ENCODE results near the gene SMAD4. TPM values are rescaled to one million over a fixed set of nuclear protein-coding genes. Genes with fewer than 3 reads are reported as not detected.
"Not testable (repeated sequence)": the region's sequence is repeated elsewhere in the genome, so short reads cannot be mapped to it uniquely, and the experiment has no call there.

SMAD4 gene
- total and polyA plus RNA-seq, 2 of the 8 experiments (the other 6 are each of a cell fraction or from before 2014, with no cell fraction given): 86.5 to 139 TPM

DNA sequence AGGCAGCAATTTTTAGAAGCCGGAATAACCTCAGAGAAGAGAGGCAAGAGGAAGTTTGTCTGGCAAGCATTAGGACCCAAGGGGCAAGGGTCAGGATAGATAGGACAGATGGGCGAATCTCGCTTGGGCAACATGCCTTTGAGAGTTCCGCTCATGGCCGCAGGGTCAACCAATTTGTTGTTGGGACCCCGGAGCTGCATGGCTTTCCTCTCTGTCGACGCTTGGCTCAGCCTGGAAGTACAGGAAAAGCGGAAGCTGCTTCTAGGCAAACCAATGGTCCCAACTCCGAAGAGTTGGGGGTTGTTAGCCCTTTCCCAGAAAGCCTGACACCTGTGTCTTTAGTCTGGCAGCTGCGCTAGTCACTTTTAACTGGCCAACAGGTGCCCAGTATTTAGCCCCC is 89.5 kb downstream of the SMAD4 start:
- WGBS, 2 experiments (ENCODE audit: extremely low coverage in 1 of 2, insufficient coverage in 1 of 2, insufficient read length in 1 of 2, insufficient replicate concordance in 2 of 2, low coverage in 1 of 2, low lambda C conversion rate in 2 of 2, missing lambda C conversion rate in 1 of 2): 96% methylated on average over 9 of the region's 11 CpGs; no CpG with 5 or more reads in 1 of the 2 experiments
- not testable (repeated sequence) for H2BK20ac ChIP-seq (ENCODE audit: low read length); H2BK120ac ChIP-seq (replicated peaks; ENCODE audit: low read depth, low read length)

DNA sequence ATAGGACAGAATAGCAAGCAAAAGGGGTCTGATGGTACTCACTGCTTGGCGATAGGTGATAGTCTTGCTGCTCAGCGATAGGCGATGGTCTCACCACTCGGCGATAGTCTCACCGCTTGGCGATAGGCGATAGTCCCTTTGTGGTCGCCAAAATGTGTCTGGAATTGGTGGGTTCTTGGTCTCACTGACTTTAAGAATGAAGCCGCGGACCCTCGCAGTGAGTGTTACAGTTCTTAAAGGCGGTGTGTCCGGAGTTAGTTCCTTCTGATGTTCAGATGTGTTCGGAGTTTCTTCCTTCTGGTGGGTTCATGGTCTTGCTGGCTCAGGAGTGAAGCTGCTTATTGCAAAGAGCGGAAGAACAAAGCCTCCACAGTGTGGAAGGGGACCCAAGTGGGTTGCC is 90.0 kb downstream of the SMAD4 start:
- not testable (repeated sequence) for FAIRE-seq; H2BK15ac ChIP-seq (ENCODE audit: low read length); H3K4me1 ChIP-seq (replicated peaks in 1 of 4; ENCODE audit: control insufficient read depth in 3 of 4, insufficient read depth in 4 of 4, low read length in 3 of 4); H3K23ac ChIP-seq (ENCODE audit: insufficient read length); H3K56ac ChIP-seq (replicated peaks; ENCODE audit: insufficient read length, low read depth, low read length); H3K36me3 ChIP-seq (ENCODE audit: control insufficient read depth in 2 of 4, insufficient read depth in 4 of 4, low read length in 3 of 4); H3K4me3 ChIP-seq (ENCODE audit: extremely low read depth in 1 of 4, insufficient read depth in 2 of 4, low read depth in 3 of 4, low read length in 4 of 4); H3K9ac ChIP-seq (replicated peaks in 1 of 4; ENCODE audit: extremely low read depth in 1 of 4, low read depth in 3 of 4, low read length in 3 of 4); H2BK12ac ChIP-seq (ENCODE audit: low read depth, low read length); H3K27me3 ChIP-seq (replicated peaks in 1 of 4; ENCODE audit: control insufficient read depth in 3 of 4, extremely low read depth in 1 of 4, insufficient read depth in 3 of 4, low read length in 3 of 4); H2BK20ac ChIP-seq (ENCODE audit: low read length); H3K4me2 ChIP-seq (ENCODE audit: insufficient read depth in 1 of 2, low read depth in 2 of 2, low read length in 2 of 2); H2BK120ac ChIP-seq (replicated peaks; ENCODE audit: low read depth, low read length); H4K5ac ChIP-seq (ENCODE audit: insufficient read length, low read depth, low read length); H3K27ac ChIP-seq (ENCODE audit: low read depth, low read length); H3K18ac ChIP-seq (ENCODE audit: extremely low read depth, low read length); H4K8ac ChIP-seq (ENCODE audit: extremely low read depth, insufficient read depth, low read length); H3K79me2 ChIP-seq (ENCODE audit: control insufficient read depth in 1 of 2, insufficient read depth in 2 of 2, low read length in 2 of 2); H2BK5ac ChIP-seq (ENCODE audit: low read depth, low read length); DNase-seq (ENCODE audit: low read depth in 1 of 2, low spot score in 2 of 2); H4K20me1 ChIP-seq (replicated peaks in 1 of 2; ENCODE audit: control insufficient read depth in 1 of 2, insufficient read depth in 2 of 2, low read length in 2 of 2); H3K79me1 ChIP-seq (ENCODE audit: low read depth, low read length); H3K4ac ChIP-seq (replicated peaks; ENCODE audit: insufficient read length, low read depth, low read length); H3K14ac ChIP-seq (ENCODE audit: insufficient read length); H4K91ac ChIP-seq (replicated peaks; ENCODE audit: insufficient read length, low read length); H3K23me2 ChIP-seq (ENCODE audit: low read depth, low read length); H2AK5ac ChIP-seq (ENCODE audit: low read depth, low read length); H2AFZ ChIP-seq (ENCODE audit: low read length)
- 98% methylated on average over 16 of the region's 16 CpGs; no CpG with 5 or more reads in 1 of the 2 experiments for WGBS, 2 experiments (ENCODE audit: extremely low coverage in 1 of 2, insufficient coverage in 1 of 2, insufficient read length in 1 of 2, insufficient replicate concordance in 2 of 2, low coverage in 1 of 2, low lambda C conversion rate in 2 of 2, missing lambda C conversion rate in 1 of 2)
- POLR2A ChIA-PET (ENCODE audit: partially characterized antibody): interaction anchor here (0.6 kb wide), 1 partner anchor 9 kb away, joined by 3 read pairs; no protein-coding TSS in a partner anchor
- H3K9me3 ChIP-seq (ENCODE audit: insufficient read depth in 2 of 2, low read depth in 1 of 2, low read length in 1 of 2): peaks cover 0 to 11% of the 10 kb centered on the region in 2 experiments; a peak in 1 of 4 replicates
- CTCF ChIA-PET (ENCODE audit: partially characterized antibody): interaction anchor here (1.8 to 9.2 kb wide), 3 partner anchors 10 to 15 kb away, joined by 4 to 56 read pairs (median 11); no protein-coding TSS in a partner anchor

More for the DNA sequence above, 89.5 kb downstream of the SMAD4 start:
- H3K18ac ChIP-seq (ENCODE audit: extremely low read depth, low read length); H3K14ac ChIP-seq (ENCODE audit: insufficient read length); H3K23ac ChIP-seq (ENCODE audit: insufficient read length); FAIRE-seq; H2BK15ac ChIP-seq (ENCODE audit: low read length); H3K79me2 ChIP-seq (ENCODE audit: control insufficient read depth in 1 of 2, insufficient read depth in 2 of 2, low read length in 2 of 2); H3K36me3 ChIP-seq (ENCODE audit: control insufficient read depth in 2 of 4, insufficient read depth in 4 of 4, low read length in 3 of 4); H4K20me1 ChIP-seq (replicated peaks in 1 of 2; ENCODE audit: control insufficient read depth in 1 of 2, insufficient read depth in 2 of 2, low read length in 2 of 2); H3K4me2 ChIP-seq (ENCODE audit: insufficient read depth in 1 of 2, low read depth in 2 of 2, low read length in 2 of 2); H2BK12ac ChIP-seq (ENCODE audit: low read depth, low read length); H2AK5ac ChIP-seq (ENCODE audit: low read depth, low read length); H2BK5ac ChIP-seq (ENCODE audit: low read depth, low read length); H3K4me1 ChIP-seq (replicated peaks in 1 of 4; ENCODE audit: control insufficient read depth in 3 of 4, insufficient read depth in 4 of 4, low read length in 3 of 4); H3K79me1 ChIP-seq (ENCODE audit: low read depth, low read length); H2AFZ ChIP-seq (ENCODE audit: low read length); H3K4ac ChIP-seq (replicated peaks; ENCODE audit: insufficient read length, low read depth, low read length); DNase-seq (ENCODE audit: low read depth in 1 of 2, low spot score in 2 of 2); H3K4me3 ChIP-seq (ENCODE audit: extremely low read depth in 1 of 4, insufficient read depth in 2 of 4, low read depth in 3 of 4, low read length in 4 of 4); H4K91ac ChIP-seq (replicated peaks; ENCODE audit: insufficient read length, low read length); H3K9ac ChIP-seq (replicated peaks in 1 of 4; ENCODE audit: extremely low read depth in 1 of 4, low read depth in 3 of 4, low read length in 3 of 4); H3K27ac ChIP-seq (ENCODE audit: low read depth, low read length); H4K8ac ChIP-seq (ENCODE audit: extremely low read depth, insufficient read depth, low read length); H3K27me3 ChIP-seq (replicated peaks in 1 of 4; ENCODE audit: control insufficient read depth in 3 of 4, extremely low read depth in 1 of 4, insufficient read depth in 3 of 4, low read length in 3 of 4); H3K56ac ChIP-seq (replicated peaks; ENCODE audit: insufficient read length, low read depth, low read length); H3K23me2 ChIP-seq (ENCODE audit: low read depth, low read length); H4K5ac ChIP-seq (ENCODE audit: insufficient read length, low read depth, low read length): not testable (repeated sequence)
- peaks cover 0 to 11% of the 10 kb centered on the region in 2 experiments; a peak in 1 of 4 replicates for H3K9me3 ChIP-seq (ENCODE audit: insufficient read depth in 2 of 2, low read depth in 1 of 2, low read length in 1 of 2)
- ChIA-PET CTCF (ENCODE audit: partially characterized antibody) (interaction anchor here (1.8 to 9.2 kb wide), 3 partner anchors 10 to 16 kb away, joined by 4 to 56 read pairs (median 11); no protein-coding TSS in a partner anchor), POLR2A (ENCODE audit: partially characterized antibody) (interaction anchor here (0.6 kb wide), 1 partner anchor 10 kb away, joined by 3 read pairs; no protein-coding TSS in a partner anchor)

Measured in H1 (cell line).